Smooth muscle cell (in vitro differentiated cells): ENCODE results near the gene KIF12. TPM values are rescaled to one million over a fixed set of nuclear protein-coding genes. Genes with fewer than 3 reads are reported as not detected.
A peak's percentile ranks its signal among the peaks of the same experiment; 100 is the strongest.

Experiments
- DNase-seq: peaks from one replicate; lab custom pipeline; 2025; ENCODE audit not compliant: unreplicated experiment; lab: John Stamatoyannopoulos, UW
- H2AFZ ChIP-seq: fragments of 200-600 bp; sonication (generic); 2 replicates; pipeline ENCODE4 v1.6.0; 2016; ENCODE audit warnings: antibody characterized with exemption, low read depth, mild to moderate bottlenecking
- H3F3A ChIP-seq: fragments of 200-600 bp; sonication (generic); 2 replicates; pipeline ENCODE4 v1.6.0; 2017; ENCODE audit warnings: antibody characterized with exemption, low read depth
- H3K27ac ChIP-seq: fragments of 200-600 bp; sonication (generic); 2 replicates; pipeline ENCODE4 v1.5.1; 2016; ENCODE audit warnings: low read depth, mild to moderate bottlenecking
- H3K27me3 ChIP-seq: fragments of 200-600 bp; sonication (generic); 2 replicates; pipeline ENCODE4 v1.6.1; 2016; ENCODE audit warnings: low read depth, mild to moderate bottlenecking
- H3K36me3 ChIP-seq: fragments of 200-600 bp; sonication (generic); 2 replicates; pipeline ENCODE4 v1.5.1; 2016; ENCODE audit warnings: low read depth
- H3K4me1 ChIP-seq: fragments of 200-600 bp; sonication (generic); 2 replicates; pipeline ENCODE4 v1.5.1; 2016; ENCODE audit warnings: low read depth
- H3K4me2 ChIP-seq: fragments of 200-600 bp; sonication (generic); 2 replicates; pipeline ENCODE4 v1.6.0; 2016; ENCODE audit warnings: mild to moderate bottlenecking
- H3K4me3 ChIP-seq: fragments of 200-600 bp; sonication (generic); 2 replicates; pipeline ENCODE4 v1.5.1; 2016; ENCODE audit warnings: mild to moderate bottlenecking
- H3K79me2 ChIP-seq: fragments of 200-600 bp; sonication (generic); 2 replicates; pipeline ENCODE4 v1.6.0; 2016; ENCODE audit warnings: low read depth, mild to moderate bottlenecking
- H3K9ac ChIP-seq: fragments of 200-600 bp; sonication (generic); 2 replicates; pipeline ENCODE4 v1.6.0; 2016; ENCODE audit warnings: low read depth
- H3K9me3 ChIP-seq: fragments of 200-600 bp; sonication (generic); replicated peaks from 2 replicates; pipeline ENCODE4 v1.5.1; 2016; ENCODE audit warnings: low read depth
- H4K20me1 ChIP-seq: fragments of 200-600 bp; sonication (generic); 2 replicates; pipeline ENCODE4 v1.6.0; 2016; ENCODE audit warnings: low read depth
- CTCF ChIP-seq: fragments of 200-600 bp; sonication (generic); IDR thresholded peaks from 2 replicates; pipeline ENCODE4 v1.5.1; 2017; ENCODE audit warnings: borderline replicate concordance, mild to moderate bottlenecking, antibody characterized with exemption; ENCODE audit not compliant: insufficient read depth, poor library complexity, severe bottlenecking
- WGBS: methylation state at CpG from one replicate; pipeline ENCODE4 v1.1.7; 2016; ENCODE audit warnings: low lambda C conversion rate; 5-methylcytosine and 5-hydroxymethylcytosine counted together
- polyA plus RNA-seq: library from polyadenylated mRNA; unstranded; fragments of >200 nt; fragmentation: Nextera tagmentation; extraction: Ambion mirVana; gene quantifications from 2 replicates; pipeline ENCODE4 v1.2.1, GENCODE V29; 2016
- total RNA-seq: library from RNA; depleted of rRNA; stranded (reverse); fragments of >200 nt; gene quantifications from 2 replicates; pipeline ENCODE4 v1.2.3, GENCODE V29; 2014

KIF12 gene
- total and polyA plus RNA-seq, 2 experiments from 2014 or later, result not detected

- H2AFZ ChIP-seq, result no peak overlapping the region
- H3K4me2 ChIP-seq, result peak overlapping the region; percentile 93
- DNase-seq, result no peak
- peaks cover 26% of the 10 kb centered on the region for H3K27me3 ChIP-seq
- TF ChIP-seq CTCF, result no peak
- no peaks in the 10 kb centered on the region for H3K4me1 ChIP-seq
- H3K27ac ChIP-seq, result no peak overlapping the region
- 2% methylated on average over 40 of the region's 77 CpGs for WGBS
- no peaks in the 10 kb centered on the region for H3K9me3 ChIP-seq
- no peaks in the 10 kb centered on the region for H3K36me3 ChIP-seq
- no peak overlapping the region for H3K9ac ChIP-seq
- no peaks in the 10 kb centered on the region for H3K79me2 ChIP-seq
- H3K4me3 ChIP-seq, result peak overlapping the region; percentile 53
- H4K20me1 ChIP-seq, result no peaks in the 10 kb centered on the region
- peaks cover 6% of the 10 kb centered on the region for H3F3A ChIP-seq
These were observed 814 bp downstream of the KIF12 start for GRCh38 chr9:114098021-114098935.

- H3K4me3 ChIP-seq, result peak overlapping the region; percentile 53
- H3K4me1 ChIP-seq, result no peaks in the 10 kb centered on the region
- no peaks in the 10 kb centered on the region for H3K9me3 ChIP-seq
- H3K27me3 ChIP-seq, result peaks cover 26% of the 10 kb centered on the region
- H3K9ac ChIP-seq, result no peak overlapping the region
- H3F3A ChIP-seq, result peaks cover 6% of the 10 kb centered on the region
- H3K27ac ChIP-seq, result no peak overlapping the region
- no peaks in the 10 kb centered on the region for H3K79me2 ChIP-seq
- peak overlapping the region; percentile 93 for H3K4me2 ChIP-seq
- no peaks in the 10 kb centered on the region for H3K36me3 ChIP-seq
- no peak overlapping the region for H2AFZ ChIP-seq
- TF ChIP-seq CTCF, result no peak
- 53% methylated on average over 18 of the region's 18 CpGs for WGBS
- no peaks in the 10 kb centered on the region for H4K20me1 ChIP-seq
- DNase-seq, result no peak
These were observed 1.5 kb downstream of the KIF12 start for GRCh38 chr9:114097613-114098020.

- Histone ChIP-seq H3K36me3 (no peaks in the 10 kb centered on the region), H3K4me2 (no peak overlapping the region), H3K4me3 (no peak overlapping the region), H3F3A (peaks cover 6% of the 10 kb centered on the region), H3K9ac (no peak overlapping the region), H3K27ac (no peak overlapping the region), H3K27me3 (peaks cover 26% of the 10 kb centered on the region), H3K9me3 (no peaks in the 10 kb centered on the region), H3K4me1 (no peaks in the 10 kb centered on the region), H2AFZ (no peak overlapping the region), H4K20me1 (no peaks in the 10 kb centered on the region), H3K79me2 (no peaks in the 10 kb centered on the region)
- WGBS, result 92% methylated on average over 13 of the region's 14 CpGs
- no peak for TF ChIP-seq CTCF
- DNase-seq, result no peak
These were observed 2.1 kb downstream of the KIF12 start for GRCh38 chr9:114096866-114097612.
